HepG2 (cell line): ENCODE results near the gene HSPA1L. TPM values are rescaled to one million over a fixed set of nuclear protein-coding genes. Genes with fewer than 3 reads are reported as not detected.
A peak's percentile ranks its signal among the peaks of the same experiment; 100 is the strongest.

Experiments
- CREB3 ChIP-seq: sonication (generic); formaldehyde crosslinking; IDR thresholded peaks from 2 replicates; pipeline ENCODE4 v1.5.0; 2020; ENCODE audit warnings: missing genetic modification reagents
- DDIT3 ChIP-seq: sonication (generic); formaldehyde crosslinking; IDR thresholded peaks from 2 replicates; pipeline ENCODE4 v1.4.0; 2020; ENCODE audit warnings: mild to moderate bottlenecking, missing genetic modification reagents
- HIC2 ChIP-seq: sonication (generic); formaldehyde crosslinking; IDR thresholded peaks from 2 replicates; pipeline ENCODE4 v1.9.0; 2022; ENCODE audit warnings: low read depth, missing genetic modification reagents
- TAF15 ChIP-seq: fragments of 200-400 bp; formaldehyde crosslinking; IDR thresholded peaks from one replicate; pipeline ENCODE4 v1.6.1; 2018; ENCODE audit warnings: mild to moderate bottlenecking, low read depth, low read length; ENCODE audit not compliant: poor library complexity, severe bottlenecking
- ZKSCAN8 ChIP-seq: IDR thresholded peaks from 2 replicates; pipeline ENCODE4 v1.6.1; 2016; ENCODE audit warnings: borderline replicate concordance, missing genetic modification reagents, missing compliant biosample characterization
- ZNF766 ChIP-seq: sonication (generic); formaldehyde crosslinking; IDR thresholded peaks from 2 replicates; pipeline ENCODE4 v1.5.0; 2020; ENCODE audit warnings: missing genetic modification reagents, borderline replicate concordance
- ZNF800 ChIP-seq: sonication (generic); formaldehyde crosslinking; IDR thresholded peaks from 2 replicates; pipeline ENCODE4 v1.4.0; 2020; ENCODE audit warnings: missing genetic modification reagents
- ZUFSP ChIP-seq: sonication (generic); formaldehyde crosslinking; IDR thresholded peaks from 2 replicates; pipeline ENCODE4 v1.9.0; 2021; ENCODE audit warnings: missing genetic modification reagents, mild to moderate bottlenecking, borderline replicate concordance
- polyA plus RNA-seq, 8 experiments: library from polyadenylated mRNA; depleted of rRNA in 3 of 8; stranded (reverse) in 7 of 8; unstranded in 1 of 8; fragments of >200 nt; fragmentation: Illumina TruSeq in 4 of 8; extraction: Trizol in 4 of 8; gene quantifications; 2 replicates each; pipeline versions ENCODE4 v1.2.1 to v1.2.3, GENCODE V29; 2011 to 2016; ENCODE audit warnings: low read depth in 4 of 8, missing spikeins in 1 of 8, mixed read lengths in 1 of 8; ENCODE audit not compliant: insufficient read depth in 1 of 8
- total RNA-seq, 5 experiments: library from RNA; depleted of rRNA; stranded (reverse); fragments of >200 nt; fragmentation: Illumina TruSeq; extraction: Trizol; gene quantifications; 2 replicates each; pipeline ENCODE4 v1.2.3, GENCODE V29; 2016; ENCODE audit warnings: low read depth in 1 of 5
- TF ChIP-seq, protein P1 (sequence below): sonication (generic); formaldehyde crosslinking; IDR thresholded peaks from 2 replicates; pipeline ENCODE4 v1.4.0; 2020; ENCODE audit warnings: mild to moderate bottlenecking, missing genetic modification reagents
- TF ChIP-seq, protein P2 (sequence below): sonication (generic); formaldehyde crosslinking; IDR thresholded peaks from 2 replicates; pipeline ENCODE4 v1.5.0; 2020; ENCODE audit warnings: mild to moderate bottlenecking, missing genetic modification reagents
- TF ChIP-seq, protein P3 (sequence below): sonication (generic); formaldehyde crosslinking; IDR thresholded peaks from 2 replicates; pipeline ENCODE4 v1.4.0; 2020; ENCODE audit warnings: low read depth, mild to moderate bottlenecking, missing genetic modification reagents

The HSPA1L gene
- total and polyA plus RNA-seq, 2 of the 13 experiments (the other 11 are each of a cell fraction or from before 2014, with no cell fraction given): 0.55 to 1.0 TPM

DNA sequence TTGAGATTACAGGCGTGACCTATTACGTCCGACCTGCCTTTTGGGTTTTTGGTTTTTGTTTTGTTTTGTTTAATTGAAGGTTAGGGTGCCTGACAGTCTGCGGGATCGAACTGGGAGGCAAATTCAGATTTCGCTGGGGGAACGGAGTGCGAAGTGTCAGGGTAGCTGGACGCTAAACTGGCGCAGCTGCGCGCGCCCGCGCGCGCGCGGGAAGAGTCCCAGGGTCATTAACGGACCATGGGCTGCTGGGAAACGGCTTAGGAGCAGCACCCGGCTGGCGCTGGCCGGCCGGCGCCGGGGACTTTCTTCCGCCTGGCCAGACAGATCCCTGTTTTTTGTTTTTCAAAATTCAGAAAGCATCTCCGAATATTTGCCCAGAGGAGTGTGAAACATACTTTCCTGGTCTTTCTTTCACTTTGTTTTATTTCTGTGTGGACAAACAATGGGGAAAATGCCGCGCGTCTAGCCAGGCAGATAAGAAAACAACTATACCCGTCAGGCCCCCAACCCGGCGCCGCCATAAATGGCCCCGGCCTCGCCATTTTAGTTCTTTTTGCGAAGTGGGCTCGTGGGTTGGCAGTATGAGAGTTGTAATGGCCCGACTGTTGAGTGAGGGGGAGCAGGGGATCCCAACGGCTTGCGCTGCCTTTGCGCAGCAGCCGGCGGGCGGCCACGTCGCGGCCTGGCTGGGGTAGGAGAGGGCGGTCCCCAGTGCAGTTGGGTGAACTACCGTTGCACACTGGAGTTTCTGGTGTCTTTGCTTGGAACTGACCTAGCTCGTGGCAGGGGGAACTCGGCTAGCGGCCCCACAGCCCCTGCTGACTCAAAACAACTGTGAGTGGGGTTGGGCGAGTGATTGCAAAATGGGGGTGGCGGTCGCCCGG, 19.5 kb upstream of the HSPA1L start (continued):
- TF ChIP-seq, protein P1, sequence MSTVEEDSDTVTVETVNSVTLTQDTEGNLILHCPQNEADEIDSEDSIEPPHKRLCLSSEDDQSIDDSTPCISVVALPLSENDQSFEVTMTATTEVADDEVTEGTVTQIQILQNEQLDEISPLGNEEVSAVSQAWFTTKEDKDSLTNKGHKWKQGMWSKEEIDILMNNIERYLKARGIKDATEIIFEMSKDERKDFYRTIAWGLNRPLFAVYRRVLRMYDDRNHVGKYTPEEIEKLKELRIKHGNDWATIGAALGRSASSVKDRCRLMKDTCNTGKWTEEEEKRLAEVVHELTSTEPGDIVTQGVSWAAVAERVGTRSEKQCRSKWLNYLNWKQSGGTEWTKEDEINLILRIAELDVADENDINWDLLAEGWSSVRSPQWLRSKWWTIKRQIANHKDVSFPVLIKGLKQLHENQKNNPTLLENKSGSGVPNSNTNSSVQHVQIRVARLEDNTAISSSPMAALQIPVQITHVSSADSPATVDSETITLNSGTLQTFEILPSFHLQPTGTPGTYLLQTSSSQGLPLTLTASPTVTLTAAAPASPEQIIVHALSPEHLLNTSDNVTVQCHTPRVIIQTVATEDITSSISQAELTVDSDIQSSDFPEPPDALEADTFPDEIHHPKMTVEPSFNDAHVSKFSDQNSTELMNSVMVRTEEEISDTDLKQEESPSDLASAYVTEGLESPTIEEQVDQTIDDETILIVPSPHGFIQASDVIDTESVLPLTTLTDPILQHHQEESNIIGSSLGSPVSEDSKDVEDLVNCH: peak; percentile 83; the same call in 1 of the 2 replicates
- TF ChIP-seq TAF15 (peak; percentile 72), ZKSCAN8 (CRISPR knock-in tag) (peak; percentile 63; the same call in 1 of the 2 replicates), CREB3 (CRISPR knock-in tag) (peak; percentile 65), ZNF766 (CRISPR knock-in tag) (peak; percentile 84), ZUFSP (CRISPR knock-in tag) (0 out of 2 replicates have a peak, but pooled peaks have one; percentile 63), ZNF800 (CRISPR knock-in tag) (peak; percentile 80; the same call in 1 of the 2 replicates), DDIT3 (CRISPR knock-in tag) (no peak), HIC2 (no peak; the same call in 1 of the 2 replicates)
- TF ChIP-seq, protein P2, sequence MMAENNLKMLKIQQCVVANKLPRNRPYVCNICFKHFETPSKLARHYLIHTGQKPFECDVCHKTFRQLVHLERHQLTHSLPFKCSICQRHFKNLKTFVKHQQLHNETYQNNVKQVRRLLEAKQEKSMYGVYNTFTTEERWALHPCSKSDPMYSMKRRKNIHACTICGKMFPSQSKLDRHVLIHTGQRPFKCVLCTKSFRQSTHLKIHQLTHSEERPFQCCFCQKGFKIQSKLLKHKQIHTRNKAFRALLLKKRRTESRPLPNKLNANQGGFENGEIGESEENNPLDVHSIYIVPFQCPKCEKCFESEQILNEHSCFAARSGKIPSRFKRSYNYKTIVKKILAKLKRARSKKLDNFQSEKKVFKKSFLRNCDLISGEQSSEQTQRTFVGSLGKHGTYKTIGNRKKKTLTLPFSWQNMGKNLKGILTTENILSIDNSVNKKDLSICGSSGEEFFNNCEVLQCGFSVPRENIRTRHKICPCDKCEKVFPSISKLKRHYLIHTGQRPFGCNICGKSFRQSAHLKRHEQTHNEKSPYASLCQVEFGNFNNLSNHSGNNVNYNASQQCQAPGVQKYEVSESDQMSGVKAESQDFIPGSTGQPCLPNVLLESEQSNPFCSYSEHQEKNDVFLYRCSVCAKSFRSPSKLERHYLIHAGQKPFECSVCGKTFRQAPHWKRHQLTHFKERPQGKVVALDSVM (CRISPR knock-in tag): no peak
- TF ChIP-seq, protein P3, sequence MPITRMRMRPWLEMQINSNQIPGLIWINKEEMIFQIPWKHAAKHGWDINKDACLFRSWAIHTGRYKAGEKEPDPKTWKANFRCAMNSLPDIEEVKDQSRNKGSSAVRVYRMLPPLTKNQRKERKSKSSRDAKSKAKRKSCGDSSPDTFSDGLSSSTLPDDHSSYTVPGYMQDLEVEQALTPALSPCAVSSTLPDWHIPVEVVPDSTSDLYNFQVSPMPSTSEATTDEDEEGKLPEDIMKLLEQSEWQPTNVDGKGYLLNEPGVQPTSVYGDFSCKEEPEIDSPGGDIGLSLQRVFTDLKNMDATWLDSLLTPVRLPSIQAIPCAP (CRISPR knock-in tag): no peak
- TF ChIP-seq, all 625 proteins: peak for 414
